B cell (primary cell): Measurements from ENCODE around the gene TMEM18. TPM values are rescaled to one million over a fixed set of nuclear protein-coding genes. Genes with fewer than 3 reads are reported as not detected.

Experiments used
- ATAC-seq: fragments of 200-7000 bp; cut with Tn5 transposase; one replicate; pipeline ENCODE4 v1.10.0; 2021; ENCODE audit warnings: low read depth, mild to moderate bottlenecking, moderate number of reproducible peaks, moderate library complexity
- CTCF ChIA-PET: fragments of 350-600 bp; sonication (Branson Sonifier 250); formaldehyde crosslinking; loops from one replicate; lab custom pipeline; 2021; ENCODE audit warnings: antibody characterized with exemption, inconsistent platforms; lab: Charles Lee
- POLR2A ChIA-PET: fragments of 350-600 bp; sonication (Branson Sonifier 250); formaldehyde crosslinking; loops from one replicate; lab custom pipeline; 2021; ENCODE audit warnings: antibody characterized with exemption; lab: Charles Lee
- DNase-seq: peaks from one replicate; pipeline ENCODE4 v3.0.0; 2013
- H2AFZ ChIP-seq: 2 replicates; pipeline ENCODE4 v1.6.1; 2012; ENCODE audit warnings: mild to moderate bottlenecking, low read depth, low read length; ENCODE audit not compliant: insufficient read depth, poor library complexity, severe bottlenecking
- H3K27ac ChIP-seq, 2 donors: 1 replicate in 1 of 2; 2 replicates in 1 of 2; pipeline ENCODE4 v1.5.1; 2012 to 2013; ENCODE audit warnings: low read length in 2 of 2, mild to moderate bottlenecking in 2 of 2, moderate library complexity in 1 of 2
- H3K27me3 ChIP-seq, 4 experiments: fragments of 200-600 bp in 1 of 4; sonication (generic) in 1 of 4; replicated peaks in 1 of 4; 1 replicate in 2 of 4; 2 replicates in 2 of 4; pipeline versions ENCODE4 v1.6.1 to v1.7.0; 2013 to 2016; ENCODE audit warnings: low read length in 3 of 4, mild to moderate bottlenecking in 2 of 4, mixed read lengths in 1 of 4, moderate library complexity in 1 of 4; ENCODE audit not compliant: insufficient read depth in 4 of 4, control insufficient read depth in 3 of 4; ENCODE audit errors: control extremely low read depth in 1 of 4
- H3K36me3 ChIP-seq, 2 experiments: replicated peaks in 1 of 2; 1 replicate in 1 of 2; 2 replicates in 1 of 2; pipeline versions ENCODE4 v1.6.1 to v1.7.1; 2013; ENCODE audit warnings: low read length in 1 of 2; ENCODE audit not compliant: insufficient read depth in 2 of 2, control insufficient read depth in 1 of 2; ENCODE audit errors: control extremely low read depth in 1 of 2, extremely low read depth in 1 of 2
- H3K4me1 ChIP-seq, 2 donors: fragments of 200-600 bp in 1 of 2; sonication (generic) in 1 of 2; 1 replicate in 1 of 2; 2 replicates in 1 of 2; pipeline versions ENCODE4 v1.5.1 to v1.6.1; 2013 to 2017; ENCODE audit warnings: low read length in 2 of 2; ENCODE audit not compliant: control insufficient read depth in 2 of 2, insufficient read depth in 2 of 2
- H3K4me2 ChIP-seq: replicated peaks from 2 replicates; pipeline ENCODE3; 2012; ENCODE audit warnings: mild to moderate bottlenecking, low read depth, low read length; ENCODE audit not compliant: poor library complexity, severe bottlenecking
- H3K4me3 ChIP-seq, 5 experiments: fragments of 200-600 bp in 1 of 5; sonication (generic) in 1 of 5; 1 replicate in 3 of 5; 2 replicates in 2 of 5; pipeline versions ENCODE4 v1.5.1 to v1.7.0; 2011 to 2016; ENCODE audit warnings: low read length in 4 of 5, mild to moderate bottlenecking in 4 of 5, low read depth in 2 of 5, control low read depth in 1 of 5, moderate library complexity in 1 of 5; ENCODE audit not compliant: insufficient read depth in 1 of 5; ENCODE audit errors: control extremely low read depth in 1 of 5, extremely low read depth in 1 of 5
- H3K79me2 ChIP-seq: fragments of 200-600 bp; sonication (generic); one replicate; pipeline ENCODE4 v1.6.0; 2016; ENCODE audit warnings: low read length; ENCODE audit not compliant: control insufficient read depth, insufficient read depth
- H3K9ac ChIP-seq: fragments of 200-600 bp; sonication (generic); 2 replicates; pipeline ENCODE4 v1.6.1; 2017; ENCODE audit warnings: mild to moderate bottlenecking, low read length, moderate library complexity
- H3K9me3 ChIP-seq, 3 donors: one replicate each; pipeline versions ENCODE4 v1.6.1 to v1.7.1; 2013; ENCODE audit warnings: low read length in 2 of 3; ENCODE audit not compliant: control insufficient read depth in 2 of 3, insufficient read depth in 1 of 3; ENCODE audit errors: control extremely low read depth in 1 of 3
- H4K20me1 ChIP-seq: 2 replicates; pipeline ENCODE4 v1.6.0; 2012; ENCODE audit warnings: mild to moderate bottlenecking, low read length; ENCODE audit not compliant: insufficient read depth, control insufficient read depth, poor library complexity, severe bottlenecking
- H3K27ac Mint-ChIP-seq: one replicate; pipeline ENCODE4 v1.8.0; 2021; ENCODE audit warnings: mixed read lengths
- H3K27me3 Mint-ChIP-seq: one replicate; pipeline ENCODE4 v1.8.0; 2021; ENCODE audit warnings: mixed read lengths
- H3K4me1 Mint-ChIP-seq: one replicate; pipeline ENCODE4 v1.8.0; 2021; ENCODE audit warnings: mixed read lengths
- H3K4me3 Mint-ChIP-seq: one replicate; pipeline ENCODE4 v1.8.0; 2021; ENCODE audit warnings: mixed read lengths
- H3K9me3 Mint-ChIP-seq: one replicate; pipeline ENCODE4 v1.8.0; 2022; ENCODE audit warnings: mixed read lengths; ENCODE audit not compliant: insufficient read depth
- CTCF ChIP-seq: fragments of 200-600 bp; IDR thresholded peaks from one replicate; pipeline ENCODE4 v1.8.0; 2022; ENCODE audit warnings: antibody characterized with exemption, mild to moderate bottlenecking
- EZH2 ChIP-seq: IDR thresholded peaks from 2 replicates; pipeline ENCODE4 v1.6.1; 2012; ENCODE audit warnings: borderline replicate concordance, low read depth, mild to moderate bottlenecking, moderate library complexity, low read length; ENCODE audit not compliant: insufficient read depth, poor library complexity, severe bottlenecking
- WGBS: methylation state at CpG from one replicate; pipeline ENCODE4 v1.1.5; 2013; ENCODE audit warnings: missing lambda C conversion rate; ENCODE audit not compliant: insufficient coverage; 5-methylcytosine and 5-hydroxymethylcytosine counted together
- intact Hi-C: fragments of 100-400 bp; cut with micrococcal nuclease; formaldehyde crosslinking; loops from one replicate; pipeline ENCODE4 v1.10.0; 2022
- polyA plus RNA-seq: library from polyadenylated mRNA; depleted of rRNA; stranded (reverse); fragments of >200 nt; gene quantifications from 2 replicates; pipeline ENCODE4 v1.2.3, GENCODE V29; 2012
- total RNA-seq, 2 donors: library from RNA; stranded (reverse); fragments of 120-200 nt in 1 of 2; gene quantifications; 1 replicate in 1 of 2; 2 replicates in 1 of 2; pipeline versions ENCODE4 v1.2.3 to v1.2.4, GENCODE V29; 2013 to 2022

Gene TMEM18
- total and polyA plus RNA-seq, 2 donors (not counting 1 experiment from before 2014, with no cell fraction given): 14.4 to 38.5 TPM

GRCh38 chr2:696999-697627, 19.9 kb upstream of the TMEM18 start:
- no peak for TF ChIP-seq CTCF
- TF ChIP-seq EZH2: no peak
- H3K27me3 ChIP-seq: no peaks in the 10 kb centered on the region
- 93% methylated on average over 9 of the region's 11 CpGs for WGBS
- H3K4me1 ChIP-seq: peaks cover 18 to 19% of the 10 kb centered on the region in 2 donors
- no peak for DNase-seq
- peak overlapping the region; percentile 30 for H3K4me2 ChIP-seq
- H3K79me2 ChIP-seq: no peaks in the 10 kb centered on the region
- H3K9ac ChIP-seq: peak overlapping the region; percentile 13
- H3K27ac ChIP-seq: peak overlapping the region; percentile 8 to 54
- ChIA-PET CTCF (interaction anchor here (1.3 to 1.8 kb wide), 3 partner anchors 8 to 20 kb away, joined by 3 to 8 read pairs (median 5); partner anchors contain the start of gene TMEM18), POLR2A (interaction anchor here (0.7 kb wide), 1 partner anchor 20 kb away, joined by 3 read pairs; the partner anchor contains the start of gene TMEM18)
- H4K20me1 ChIP-seq: no peaks in the 10 kb centered on the region
- H2AFZ ChIP-seq: peak overlapping the region; percentile 55
- peaks cover 4% of the 10 kb centered on the region for H3K27me3 Mint-ChIP-seq
- peaks cover 31% of the 10 kb centered on the region for H3K4me1 Mint-ChIP-seq
- H3K9me3 ChIP-seq: peaks cover 0 to 5% (median 3%) of the 10 kb centered on the region in 3 donors
- ATAC-seq: no peak
- H3K9me3 Mint-ChIP-seq: no peaks in the 10 kb centered on the region
- H3K36me3 ChIP-seq: no peaks in the 10 kb centered on the region
- peak overlapping the region; percentile 72 for H3K27ac Mint-ChIP-seq
- H3K4me3 Mint-ChIP-seq: peak overlapping the region; percentile 11
- peak overlapping the region in 1 of 5 experiments; percentile 4 for H3K4me3 ChIP-seq
- intact Hi-C loops: loop anchor here (1.0 kb wide), 1 partner anchor 20 kb away; the partner anchor contains the start of gene TMEM18

GRCh38 chr2:696463-696862, 19.3 kb upstream of the TMEM18 start:
- ChIA-PET CTCF (interaction anchor here (1.3 to 1.8 kb wide), 2 partner anchors 18 to 19 kb away, joined by 5 to 8 read pairs; partner anchors contain the start of gene TMEM18), POLR2A (interaction anchor here (0.7 kb wide), 1 partner anchor 19 kb away, joined by 3 read pairs; the partner anchor contains the start of gene TMEM18)
- Mint-ChIP-seq H3K9me3 (no peaks in the 10 kb centered on the region), H3K27ac (peak overlapping the region; percentile 72), H3K4me1 (peaks cover 31% of the 10 kb centered on the region), H3K27me3 (peaks cover 3% of the 10 kb centered on the region), H3K4me3 (peak overlapping the region; percentile 55)
- Histone ChIP-seq H3K4me1 (peaks cover 18 to 19% of the 10 kb centered on the region in 2 donors), H3K79me2 (no peaks in the 10 kb centered on the region), H4K20me1 (no peaks in the 10 kb centered on the region), H2AFZ (peak overlapping the region; percentile 55), H3K4me2 (peak overlapping the region; percentile 30), H3K27ac (peak overlapping the region; percentile 8 to 54), H3K27me3 (no peaks in the 10 kb centered on the region), H3K4me3 (no peak overlapping the region), H3K9ac (peak overlapping the region; percentile 13), H3K9me3 (peaks cover 0 to 5% (median 3%) of the 10 kb centered on the region in 3 donors), H3K36me3 (no peaks in the 10 kb centered on the region)
- intact Hi-C loops: loop anchor here (1.0 kb wide), 1 partner anchor 19 kb away; the partner anchor contains the start of gene TMEM18
- no peak for TF ChIP-seq EZH2
- TF ChIP-seq CTCF: no peak
- ATAC-seq: peak; percentile 99
- 11% methylated on average over 4 of the region's 5 CpGs for WGBS
- peak; percentile 89 for DNase-seq
